PC-9 (cell line): ENCODE measurements around the gene FERMT3. TPM values are rescaled to one million over a fixed set of nuclear protein-coding genes. Genes with fewer than 3 reads are reported as not detected.

Experiments
- BruUV-seq: library from RNA; stranded (reverse); fragments of 400-500 nt; replicated peaks from 2 replicates; lab custom pipeline; 2021; lab: Mats Ljungman, UMichigan
- CTCF ChIA-PET: fragments of 300-600 bp; sonication (Branson Sonifier 250); formaldehyde crosslinking; loops from one replicate; lab custom pipeline; 2022; ENCODE audit warnings: antibody characterized with exemption; lab: Charles Lee
- POLR2A ChIA-PET: fragments of 300-600 bp; sonication (Branson Sonifier 250); formaldehyde crosslinking; loops from one replicate; lab custom pipeline; 2022; ENCODE audit warnings: antibody characterized with exemption; ENCODE audit not compliant: unreplicated experiment; lab: Charles Lee
- DNase-seq, 2 experiments: peaks; one replicate each; pipeline versions ENCODE4 v3.0.0 to v3.0.0-alpha.2; 2015 to 2022; ENCODE audit warnings: mixed read lengths in 1 of 2
- H2AFZ ChIP-seq: fragments of 200-600 bp; sonication (generic); 2 replicates; pipeline ENCODE4 v1.8.1; 2017; ENCODE audit warnings: antibody characterized with exemption
- H3F3A ChIP-seq: fragments of 200-600 bp; sonication (generic); 2 replicates; pipeline ENCODE4 v1.8.1; 2017; ENCODE audit warnings: antibody characterized with exemption, mild to moderate bottlenecking, low read depth; ENCODE audit not compliant: insufficient read depth
- H3K27ac ChIP-seq: fragments of 200-600 bp; sonication (generic); 2 replicates; pipeline ENCODE4 v1.6.1; 2016; ENCODE audit warnings: mixed run types
- H3K27me3 ChIP-seq: fragments of 200-600 bp; sonication (generic); 2 replicates; pipeline ENCODE4 v1.6.1; 2016; ENCODE audit warnings: low read depth, mixed run types; ENCODE audit not compliant: insufficient read depth
- H3K36me3 ChIP-seq: fragments of 200-600 bp; sonication (generic); 2 replicates; pipeline ENCODE4 v1.6.1; 2016; ENCODE audit warnings: low read depth, mixed run types
- H3K4me1 ChIP-seq: fragments of 200-600 bp; sonication (generic); replicated peaks from 2 replicates; pipeline ENCODE4 v1.6.1; 2016; ENCODE audit warnings: mixed run types; ENCODE audit not compliant: insufficient read depth
- H3K4me2 ChIP-seq: fragments of 200-600 bp; sonication (generic); 2 replicates; pipeline ENCODE4 v1.6.1; 2017; ENCODE audit warnings: mixed run types
- H3K4me3 ChIP-seq: fragments of 200-600 bp; sonication (generic); 2 replicates; pipeline ENCODE4 v1.6.1; 2016; ENCODE audit warnings: mixed run types
- H3K79me2 ChIP-seq: fragments of 200-600 bp; sonication (generic); 2 replicates; pipeline ENCODE4 v1.6.1; 2017; ENCODE audit warnings: low read depth, mixed run types
- H3K9me2 ChIP-seq: fragments of 200-600 bp; sonication (generic); 2 replicates; pipeline ENCODE4 v1.8.1; 2017; ENCODE audit warnings: mild to moderate bottlenecking; ENCODE audit not compliant: insufficient read depth
- H3K9me3 ChIP-seq: fragments of 200-600 bp; sonication (generic); 2 replicates; pipeline ENCODE4 v1.8.1; 2016; ENCODE audit warnings: low read depth; ENCODE audit not compliant: insufficient read depth
- H4K20me1 ChIP-seq: fragments of 200-600 bp; sonication (generic); 2 replicates; pipeline ENCODE4 v1.8.1; 2017; ENCODE audit not compliant: insufficient read depth
- CTCF ChIP-seq: fragments of 200-600 bp; sonication (generic); conservative IDR thresholded peaks from 2 replicates; pipeline ENCODE4 v1.6.1; 2017; ENCODE audit warnings: mixed run types, antibody characterized with exemption, mild to moderate bottlenecking, moderate library complexity
- EZH2 ChIP-seq: fragments of 200-600 bp; sonication (generic); IDR thresholded peaks from 2 replicates; pipeline ENCODE4 v1.8.0; 2017; ENCODE audit warnings: antibody characterized with exemption, low read depth
- intact Hi-C: fragments of 100-400 bp; cut with micrococcal nuclease; formaldehyde crosslinking; loops from one replicate; pipeline ENCODE4 v1.10.0; 2022; ENCODE audit not compliant: unreplicated experiment
- total RNA-seq: library from RNA; stranded (reverse); gene quantifications from 2 replicates; pipeline ENCODE4 v1.2.3, GENCODE V29; 2021

Gene FERMT3
- total RNA-seq, 1 experiment from 2014 or later: 5.0 TPM

GRCh38 chr11:64260147-64260708, 53.7 kb downstream of the FERMT3 start:
- no peaks in the 10 kb centered on the region for H3K27me3 ChIP-seq
- no peaks in the 10 kb centered on the region for H3K4me1 ChIP-seq
- no peaks in the 10 kb centered on the region for H4K20me1 ChIP-seq
- TF ChIP-seq CTCF: no peak
- no peak for TF ChIP-seq EZH2
- peaks cover 6% of the 10 kb centered on the region; the same call in 1 of the 2 replicates for H3F3A ChIP-seq
- BruUV-seq: no TSS peak
- peaks cover 14% of the 10 kb centered on the region; the same call in 1 of the 2 replicates for H3K36me3 ChIP-seq
- H3K4me2 ChIP-seq: no peak overlapping the region
- no peak overlapping the region for H2AFZ ChIP-seq
- intact Hi-C loops: no loop called here
- POLR2A ChIA-PET: no interaction called here
- no peaks in the 10 kb centered on the region for H3K9me2 ChIP-seq
- H3K4me3 ChIP-seq: no peak overlapping the region
- H3K79me2 ChIP-seq: no peaks in the 10 kb centered on the region
- no peaks in the 10 kb centered on the region for H3K9me3 ChIP-seq
- H3K27ac ChIP-seq: no peak overlapping the region
- DNase-seq: peak in 1 of 2 experiments; percentile 31
- CTCF ChIA-PET: interaction anchor here (0.7 kb wide), 1 partner anchor 23 kb away, joined by 3 read pairs; no protein-coding TSS in a partner anchor

DNA sequence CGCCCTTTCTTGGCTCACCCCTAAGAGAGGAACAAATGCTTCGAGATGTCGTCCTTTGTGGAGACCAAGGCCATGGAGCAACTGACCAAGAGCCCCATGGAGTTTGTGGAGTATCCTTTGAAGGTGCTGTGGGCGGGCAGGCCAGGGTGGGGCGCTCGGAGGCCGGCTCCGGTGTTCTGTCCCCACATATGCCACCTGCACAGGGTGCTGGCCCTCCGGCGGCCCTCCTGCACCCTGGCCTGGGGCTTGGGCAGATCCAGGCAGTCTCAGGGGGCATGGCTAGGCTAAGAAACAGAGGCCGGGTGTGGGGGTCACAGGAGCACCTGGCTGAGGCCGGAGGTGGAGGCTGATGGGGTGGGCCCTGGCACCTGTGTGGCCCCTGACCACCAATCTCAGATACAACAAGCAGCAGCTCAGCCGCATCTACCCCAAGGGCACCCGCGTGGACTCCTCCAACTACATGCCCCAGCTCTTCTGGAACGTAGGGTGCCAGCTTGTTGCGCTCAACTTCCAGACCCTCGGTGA, 55.1 kb downstream of the FERMT3 start:
- Histone ChIP-seq H3K4me2 (no peak overlapping the region), H3K27me3 (no peaks in the 10 kb centered on the region), H3K9me3 (no peaks in the 10 kb centered on the region), H4K20me1 (no peaks in the 10 kb centered on the region), H3K36me3 (peaks cover 10% of the 10 kb centered on the region; the same call in 1 of the 2 replicates), H3F3A (peaks cover 6% of the 10 kb centered on the region; the same call in 1 of the 2 replicates), H3K9me2 (no peaks in the 10 kb centered on the region), H2AFZ (no peak overlapping the region), H3K4me3 (no peak overlapping the region), H3K4me1 (no peaks in the 10 kb centered on the region), H3K27ac (no peak overlapping the region), H3K79me2 (no peaks in the 10 kb centered on the region)
- BruUV-seq: no TSS peak
- no peak for TF ChIP-seq CTCF
- no peak for TF ChIP-seq EZH2
- CTCF ChIA-PET: no interaction called here
- POLR2A ChIA-PET: no interaction called here
- no peak for DNase-seq
- intact Hi-C loops: no loop called here

DNA sequence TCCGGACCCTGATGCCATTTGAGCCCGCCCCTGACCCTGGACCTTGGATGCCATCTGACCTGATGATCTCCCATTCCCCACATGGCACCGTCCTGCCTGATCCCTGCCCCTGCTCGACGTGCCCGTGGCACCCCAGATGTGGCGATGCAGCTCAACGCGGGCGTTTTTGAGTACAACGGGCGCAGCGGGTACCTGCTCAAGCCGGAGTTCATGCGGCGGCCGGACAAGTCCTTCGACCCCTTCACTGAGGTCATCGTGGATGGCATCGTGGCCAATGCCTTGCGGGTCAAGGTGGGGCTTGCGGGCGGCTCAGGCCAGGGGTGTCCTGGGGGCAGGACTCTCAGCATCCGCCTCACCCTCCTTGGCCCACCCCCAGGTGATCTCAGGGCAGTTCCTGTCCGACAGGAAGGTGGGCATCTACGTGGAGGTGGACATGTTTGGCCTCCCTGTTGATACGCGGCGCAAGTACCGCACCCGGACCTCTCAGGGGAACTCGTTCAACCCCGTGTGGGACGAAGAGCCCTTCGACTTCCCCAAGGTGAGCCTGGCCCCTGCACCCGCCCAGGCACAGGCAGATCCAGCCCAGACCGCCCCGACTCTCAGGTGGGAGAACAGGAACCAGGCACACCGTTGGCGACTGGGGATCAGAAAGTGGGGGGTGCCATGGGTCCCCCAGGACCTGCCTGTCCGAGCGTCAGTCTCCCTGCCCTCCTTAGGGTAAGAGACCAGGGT, 55.9 kb downstream of the FERMT3 start:
- Histone ChIP-seq H3K4me3 (no peak overlapping the region), H3K9me3 (no peaks in the 10 kb centered on the region), H3K79me2 (no peaks in the 10 kb centered on the region), H3K9me2 (no peaks in the 10 kb centered on the region), H3K27me3 (no peaks in the 10 kb centered on the region), H3K27ac (no peak overlapping the region), H4K20me1 (no peaks in the 10 kb centered on the region), H3K36me3 (peaks cover 9% of the 10 kb centered on the region; the same call in 1 of the 2 replicates), H3F3A (peaks cover 10% of the 10 kb centered on the region), H2AFZ (no peak overlapping the region), H3K4me2 (no peak overlapping the region), H3K4me1 (no peaks in the 10 kb centered on the region)
- peak in 1 of 2 experiments; percentile 34 for DNase-seq
- ChIA-PET POLR2A (no interaction called here), CTCF (no interaction called here)
- intact Hi-C loops: no loop called here
- TF ChIP-seq CTCF: no peak
- no peak for TF ChIP-seq EZH2
- BruUV-seq: no TSS peak
